Activated T-helper 2 cell treated with anti-CD3 and anti-CD28 coated beads, Interferon-gamma antibody, Interleukin-2, Interleukin-4, amounts not matched to agents 10 μg/mL and 5 μg/mL and 100 μg/mL, durations not matched to agents 14 hours and 24 hours and 36 hours (primary cell): ENCODE measurements around the gene FAM83E. TPM values are rescaled to one million over a fixed set of nuclear protein-coding genes. Genes with fewer than 3 reads are reported as not detected.
"Not testable (repeated sequence)": the region's sequence is repeated elsewhere in the genome, so short reads cannot be mapped to it uniquely, and the experiment has no call there.

Experiments
- DNase-seq: peaks from one replicate; pipeline ENCODE4 v3.0.0; 2021; ENCODE audit warnings: low spot score
- H3K27ac Mint-ChIP-seq: one replicate; pipeline ENCODE4 v1.8.0; 2021; ENCODE audit warnings: mixed read lengths
- H3K27me3 Mint-ChIP-seq: one replicate; pipeline ENCODE4 v1.8.0; 2021; ENCODE audit warnings: low read depth, mixed read lengths
- H3K36me3 Mint-ChIP-seq: one replicate; pipeline ENCODE4 v1.8.0; 2021; ENCODE audit warnings: low read depth, mixed read lengths
- H3K4me1 Mint-ChIP-seq: one replicate; pipeline ENCODE4 v1.8.0; 2021; ENCODE audit warnings: low read depth, mixed read lengths
- H3K4me3 Mint-ChIP-seq: one replicate; pipeline ENCODE4 v1.8.0; 2021; ENCODE audit warnings: low read depth, mild to moderate bottlenecking, moderate library complexity, mixed read lengths
- H3K9me3 Mint-ChIP-seq: one replicate; pipeline ENCODE4 v1.8.0; 2021; ENCODE audit warnings: mixed read lengths
- intact Hi-C: fragments of 100-400 bp; cut with micrococcal nuclease; formaldehyde crosslinking; loops from one replicate; pipeline ENCODE4 v1.15.1; 2023
- total RNA-seq: library from RNA; stranded (reverse); gene quantifications from 2 replicates; pipeline ENCODE4 v1.2.3, GENCODE V29; 2022

FAM83E gene
- total RNA-seq, 1 donor from 2014 or later = 4.3 TPM

DNA sequence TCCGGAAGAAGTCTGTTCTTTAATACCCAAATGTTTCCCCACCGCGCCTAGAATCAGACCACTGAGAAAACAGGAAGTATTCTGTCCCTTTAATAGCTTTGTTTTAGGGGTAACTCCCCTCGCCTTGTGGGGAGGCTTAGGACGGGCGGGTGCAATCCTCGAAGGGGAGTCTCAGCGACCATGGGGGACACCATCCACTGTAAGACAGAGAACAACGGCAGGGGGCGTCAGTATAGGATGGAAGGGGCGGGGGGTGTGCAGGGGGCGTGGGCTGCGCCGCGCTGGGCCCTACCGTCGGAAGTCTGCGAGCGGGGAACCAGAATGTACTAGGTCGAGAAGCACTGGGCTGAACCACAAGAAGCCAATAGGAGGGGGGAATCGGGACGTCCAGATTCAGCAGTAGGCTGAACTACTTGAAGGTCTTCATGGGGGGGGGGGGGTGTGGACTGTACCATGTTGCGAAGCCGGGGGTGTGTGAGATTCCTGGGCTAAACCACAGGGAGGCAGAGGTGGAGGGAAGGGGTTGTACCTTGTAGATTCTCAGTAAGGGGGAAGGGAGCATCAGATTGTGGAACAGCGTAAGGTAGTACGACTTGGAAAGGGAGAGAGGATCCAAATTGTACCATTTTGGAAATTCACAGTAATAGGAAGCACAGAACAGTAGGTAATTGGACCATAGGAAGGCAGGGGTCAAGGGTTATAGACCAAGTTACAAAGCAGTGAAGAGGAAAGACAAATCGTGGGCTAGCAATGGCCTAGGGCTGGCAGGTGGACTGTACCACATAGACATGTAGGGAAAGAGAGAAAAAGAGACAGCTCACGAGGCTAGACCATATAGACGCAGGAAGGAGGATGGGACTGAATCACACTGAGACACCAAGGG, 23.3 kb upstream of the FAM83E start:
- H3K4me3 Mint-ChIP-seq = peak overlapping the region; percentile 83
- intact Hi-C loops = loop anchor here (1.0 to 10.0 kb wide), 4 partner anchors 8 to 479 kb away; partner anchors contain the start of genes C19orf73, CA11, EMP3 and PPFIA3
- no peaks in the 10 kb centered on the region for H3K36me3 Mint-ChIP-seq

DNA sequence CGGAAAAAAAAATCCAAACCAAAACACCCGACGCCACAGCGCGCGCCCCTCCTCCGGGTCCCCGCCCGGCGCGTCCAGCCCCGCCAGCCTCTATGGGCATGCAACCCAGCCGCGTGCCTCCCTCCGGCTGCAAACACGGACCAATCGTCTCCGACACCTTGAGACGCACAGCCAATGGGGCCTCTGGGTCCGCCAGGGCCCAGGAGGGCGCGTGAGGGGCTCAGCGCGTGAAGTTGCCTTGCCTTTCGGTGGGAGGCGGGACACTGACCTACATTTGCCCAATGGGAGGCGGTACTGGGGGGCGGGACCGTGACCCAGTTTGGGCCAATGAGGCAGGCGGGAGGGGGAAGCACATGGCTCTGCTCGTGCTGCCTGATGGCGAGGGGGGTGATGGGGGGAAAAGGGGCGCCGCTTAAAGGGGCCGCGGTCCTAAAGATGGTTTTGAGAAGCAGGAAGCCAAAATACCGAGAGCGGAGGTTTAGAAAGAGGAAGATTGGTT, 22.6 kb upstream of the FAM83E start:
- Mint-ChIP-seq H3K9me3 (no peaks in the 10 kb centered on the region), H3K36me3 (no peaks in the 10 kb centered on the region), H3K4me1 (peaks cover 31% of the 10 kb centered on the region)

More for the DNA sequence above, 23.3 kb upstream of the FAM83E start:
- peak overlapping the region; percentile 98 for H3K27ac Mint-ChIP-seq
- peaks cover 4% of the 10 kb centered on the region for H3K27me3 Mint-ChIP-seq
- DNase-seq = peak; percentile 81
- no peaks in the 10 kb centered on the region for H3K9me3 Mint-ChIP-seq
- peaks cover 29% of the 10 kb centered on the region for H3K4me1 Mint-ChIP-seq

GRCh38 chr19:48636859-48637448, 22.1 kb upstream of the FAM83E start, which contains the start of gene DBP:
Gene DBP (minus strand): TSS chr19:48637379. CDS start chr19:48636994, 385 bp downstream.
- Mint-ChIP-seq H3K4me3 (peak within 1 kb of the TSS; percentile 83), H3K27ac (peak within 1 kb of the TSS; percentile 98), H3K4me1 (peaks cover 33% of the 10 kb centered on the region), H3K9me3 (no peaks in the 10 kb centered on the region), H3K36me3 (no peaks in the 10 kb centered on the region), H3K27me3 (peaks cover 4% of the 10 kb centered on the region)
- no peak for DNase-seq
- intact Hi-C loops = loop anchor here (1.0 to 10.0 kb wide), 3 partner anchors 18 to 480 kb away; partner anchors contain the start of genes C19orf73, EMP3, PPFIA3 and RPL18

More for the DNA sequence above, 22.6 kb upstream of the FAM83E start:
- H3K27me3 Mint-ChIP-seq = peaks cover 4% of the 10 kb centered on the region
- peak overlapping the region; percentile 83 for H3K4me3 Mint-ChIP-seq
- intact Hi-C loops = loop anchor here (1.0 to 10.0 kb wide), 3 partner anchors 18 to 480 kb away; partner anchors contain the start of genes C19orf73, EMP3, PPFIA3 and RPL18
- H3K27ac Mint-ChIP-seq = peak overlapping the region; percentile 98
- DNase-seq = peak; percentile 99

GRCh38 chr19:48635966-48636858, 21.3 kb upstream of the FAM83E start:
- H3K9me3 Mint-ChIP-seq = no peaks in the 10 kb centered on the region
- intact Hi-C loops = loop anchor here (5.0 to 10.0 kb wide), 2 partner anchors 311 to 481 kb away; partner anchors contain the start of genes C19orf73, EMP3 and PPFIA3
- no peak for DNase-seq
- H3K27ac Mint-ChIP-seq = peak overlapping the region; percentile 85
- H3K4me1 Mint-ChIP-seq = peaks cover 33% of the 10 kb centered on the region
- peak overlapping the region; percentile 83 for H3K4me3 Mint-ChIP-seq
- H3K27me3 Mint-ChIP-seq = peaks cover under 1% of the 10 kb centered on the region
- no peaks in the 10 kb centered on the region for H3K36me3 Mint-ChIP-seq

DNA sequence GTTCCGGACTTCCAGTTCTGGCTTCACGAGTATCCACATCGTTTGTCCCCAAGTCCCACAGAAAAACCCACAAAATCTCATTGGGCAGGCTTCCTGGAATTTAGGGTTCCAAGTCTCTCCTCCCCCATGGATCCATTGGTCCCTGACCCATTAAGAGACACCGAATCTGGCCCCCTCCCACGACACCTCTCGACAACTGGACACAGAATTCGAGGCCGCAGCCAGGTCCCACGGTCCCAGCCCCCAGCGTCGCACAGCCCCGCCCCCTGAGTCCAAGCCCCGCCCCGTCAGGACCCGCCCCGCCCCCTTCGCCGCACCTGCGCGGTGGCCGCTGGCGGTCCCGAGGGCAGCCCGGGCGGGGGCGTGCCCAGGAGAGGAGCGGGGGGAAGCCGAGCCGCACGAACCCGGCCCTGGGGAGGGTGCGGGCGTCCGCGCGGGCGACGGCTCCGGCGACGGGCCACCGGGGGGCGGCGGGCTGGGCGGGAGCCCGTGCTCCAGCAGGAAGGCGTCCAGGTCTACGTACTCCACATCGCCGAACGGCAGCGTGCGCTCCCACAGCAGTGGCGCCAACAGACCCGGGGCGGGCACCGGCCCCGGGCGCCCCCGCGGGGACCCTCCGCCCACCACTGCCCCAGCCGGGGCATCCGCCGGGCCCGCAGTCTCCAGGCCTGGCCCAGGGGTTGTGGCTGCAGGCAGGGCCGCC, 20.5 kb upstream of the FAM83E start:
- Mint-ChIP-seq H3K27ac (peak overlapping the region; percentile 76), H3K9me3 (no peaks in the 10 kb centered on the region), H3K4me1 (peaks cover 34% of the 10 kb centered on the region), H3K36me3 (peaks cover 4% of the 10 kb centered on the region), H3K4me3 (peak overlapping the region; percentile 83), H3K27me3 (no peaks in the 10 kb centered on the region)
- intact Hi-C loops = loop anchor here (5.0 to 10.0 kb wide), 2 partner anchors 311 to 482 kb away; partner anchors contain the start of genes C19orf73, EMP3 and PPFIA3
- peak; percentile 72 for DNase-seq

- Mint-ChIP-seq H3K27ac (peak overlapping the region; percentile 76), H3K9me3 (no peaks in the 10 kb centered on the region), H3K27me3 (no peaks in the 10 kb centered on the region), H3K4me3 (peak overlapping the region; percentile 73), H3K4me1 (peaks cover 34% of the 10 kb centered on the region), H3K36me3 (peaks cover 10% of the 10 kb centered on the region)
- intact Hi-C loops = loop anchor here (1.0 to 10.0 kb wide), 3 partner anchors 10 to 483 kb away; partner anchors contain the start of genes C19orf73, EMP3 and PPFIA3
- DNase-seq = peak; percentile 88
These were observed 19.8 kb upstream of the FAM83E start for GRCh38 chr19:48634424-48635262.

DNA sequence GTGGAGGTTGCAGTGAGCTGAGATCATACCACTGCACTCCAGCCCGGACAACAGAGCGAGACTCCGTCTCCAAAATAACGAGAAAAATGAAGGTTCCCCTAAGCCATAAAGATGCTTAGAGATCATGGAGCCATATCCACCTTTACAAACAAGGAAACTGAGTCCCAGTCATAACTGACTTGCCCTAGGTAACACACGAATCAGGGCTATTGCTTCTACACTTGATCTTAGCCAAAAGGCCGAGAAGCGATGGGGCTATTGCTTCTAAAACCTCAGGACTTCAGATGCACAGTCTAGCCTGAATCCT, 19.1 kb upstream of the FAM83E start:
- no peak for DNase-seq
- Mint-ChIP-seq H3K4me3 (peak overlapping the region; percentile 73), H3K9me3 (no peaks in the 10 kb centered on the region), H3K27me3 (no peaks in the 10 kb centered on the region), H3K36me3 (peaks cover 12% of the 10 kb centered on the region), H3K27ac (peak overlapping the region; percentile 72), H3K4me1 (peaks cover 34% of the 10 kb centered on the region)
- intact Hi-C loops = loop anchor here (1.0 to 10.0 kb wide), 2 partner anchors 10 to 309 kb away; partner anchors contain the start of gene EMP3

DNA sequence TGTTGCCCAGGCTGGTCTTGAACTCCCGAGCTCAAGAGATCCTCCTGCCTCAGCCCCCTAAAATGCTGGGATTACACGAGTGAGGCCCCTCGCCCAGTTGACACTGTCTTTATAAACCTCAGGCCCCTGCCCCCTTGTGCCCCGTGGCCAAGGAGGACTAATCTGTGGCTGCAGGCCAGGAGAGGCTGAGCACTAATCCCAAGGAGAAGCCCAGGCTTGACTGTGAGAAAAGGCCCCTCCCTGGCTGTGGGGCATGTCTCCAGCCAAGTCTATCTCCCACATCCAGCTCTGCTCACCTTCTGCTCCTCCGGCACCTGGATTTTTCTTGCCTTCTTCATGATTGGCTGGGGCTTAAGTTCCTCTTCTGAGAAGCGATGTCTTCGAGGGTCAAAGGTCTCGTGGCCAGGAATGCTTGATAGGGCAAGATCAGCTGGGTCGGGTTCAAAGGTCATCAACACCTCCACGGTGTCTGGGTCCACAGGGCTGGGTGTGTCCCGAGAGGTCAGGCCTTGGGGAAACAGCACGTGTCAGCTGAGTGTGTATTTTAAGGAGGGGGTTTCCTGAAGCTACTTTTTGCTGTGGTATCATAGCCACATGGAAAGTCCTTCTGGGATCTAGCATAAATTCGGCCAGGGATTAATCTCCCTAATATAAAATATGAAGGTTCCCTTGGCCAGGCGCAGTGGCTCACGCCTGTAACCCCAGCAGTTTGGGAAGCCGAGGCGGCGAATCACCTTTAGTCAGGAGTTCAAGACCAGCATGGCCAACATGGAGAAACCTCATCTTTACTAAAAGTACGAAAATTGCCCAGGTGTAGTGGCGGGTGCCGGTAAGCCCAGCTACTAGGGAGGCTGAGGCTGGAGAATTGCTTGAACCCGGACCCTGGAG, 18.5 kb upstream of the FAM83E start:
- peaks cover 12% of the 10 kb centered on the region for H3K36me3 Mint-ChIP-seq
- no peak for DNase-seq
- H3K4me1 Mint-ChIP-seq = peaks cover 31% of the 10 kb centered on the region
- H3K27me3 Mint-ChIP-seq = no peaks in the 10 kb centered on the region
- peak overlapping the region; percentile 73 for H3K4me3 Mint-ChIP-seq
- intact Hi-C loops = loop anchor here (1.0 to 10.0 kb wide), 2 partner anchors 9 to 309 kb away; partner anchors contain the start of gene EMP3
- no peaks in the 10 kb centered on the region for H3K9me3 Mint-ChIP-seq
- peak overlapping the region; percentile 72 for H3K27ac Mint-ChIP-seq

GRCh38 chr19:48632692-48633147, 17.8 kb upstream of the FAM83E start:
- intact Hi-C loops = loop anchor here (10.0 kb wide), 1 partner anchor 308 kb away; the partner anchor contains the start of gene EMP3
- H3K9me3 Mint-ChIP-seq = no peaks in the 10 kb centered on the region
- DNase-seq = no peak
- no peaks in the 10 kb centered on the region for H3K27me3 Mint-ChIP-seq
- H3K36me3 Mint-ChIP-seq = peaks cover 12% of the 10 kb centered on the region
- H3K4me3 Mint-ChIP-seq = no peak overlapping the region
- peaks cover 28% of the 10 kb centered on the region for H3K4me1 Mint-ChIP-seq
- H3K27ac Mint-ChIP-seq = no peak overlapping the region

- Mint-ChIP-seq H3K4me1 (peaks cover 28% of the 10 kb centered on the region), H3K36me3 (peaks cover 12% of the 10 kb centered on the region)
- H3K27ac Mint-ChIP-seq, DNase-seq, H3K4me3 Mint-ChIP-seq, H3K27me3 Mint-ChIP-seq, H3K9me3 Mint-ChIP-seq: not testable (repeated sequence)
- intact Hi-C loops = loop anchor here (10.0 kb wide), 1 partner anchor 307 kb away; the partner anchor contains the start of gene EMP3
These were observed 17.4 kb upstream of the FAM83E start for GRCh38 chr19:48632286-48632685.
